K562 (cell line): ENCODE measurements around the gene EPHA2. TPM values are rescaled to one million over a fixed set of nuclear protein-coding genes. Genes with fewer than 3 reads are reported as not detected.

Source experiments
- DLX4 ChIP-seq: fragments of 250-450 bp; sonication (Bioruptor Pico); IDR thresholded peaks from 2 replicates; pipeline ENCODE4 v1.6.1; 2021; ENCODE audit warnings: mild to moderate bottlenecking
- SMAD4 ChIP-seq: fragments of 250-450 bp; sonication (Bioruptor Pico); conservative IDR thresholded peaks from 2 replicates; pipeline ENCODE4 v1.8.0; 2021; ENCODE audit warnings: inconsistent platforms, mild to moderate bottlenecking, moderate library complexity
- ZBED1 ChIP-seq: IDR thresholded peaks from 2 replicates; pipeline ENCODE4 v1.6.1; 2014
- polyA plus RNA-seq, 8 experiments: library from polyadenylated mRNA; depleted of rRNA in 4 of 8; stranded (reverse) in 5 of 8; unstranded in 3 of 8; fragments of >200 nt; fragmentation: Nextera tagmentation in 2 of 8; fragmentation: Illumina TruSeq in 1 of 8; extraction: Ambion mirVana in 2 of 8; extraction: Trizol in 1 of 8; gene quantifications; 2 replicates each; pipeline versions ENCODE4 v1.2.1 to v1.2.3, GENCODE V29; 2011 to 2014; ENCODE audit warnings: inconsistent platforms in 1 of 8, missing spikeins in 1 of 8
- total RNA-seq, 7 experiments: library from RNA; depleted of rRNA in 6 of 7; stranded (reverse); fragments of >200 nt in 6 of 7; fragmentation: Illumina TruSeq in 2 of 7; extraction: Trizol in 2 of 7; gene quantifications; 2 replicates each; pipeline versions ENCODE4 v1.2.1 to v1.2.3, GENCODE V29; 2011 to 2021; ENCODE audit warnings: low replicate concordance in 1 of 7
- TF ChIP-seq, protein P1 (sequence below): fragments of 200-600 bp; sonication (generic); IDR thresholded peaks from one replicate; pipeline ENCODE4 v1.6.1; 2012; ENCODE audit warnings: mild to moderate bottlenecking, low read depth, low read length, inconsistent platforms
- TF ChIP-seq, protein P2 (sequence below), 2 experiments: fragments of 450-650 bp in 1 of 2; IDR thresholded peaks; 2 replicates each; pipeline ENCODE4 v1.6.1; 2011 to 2017; ENCODE audit warnings: low read depth in 2 of 2, antibody characterized with exemption in 1 of 2, borderline replicate concordance in 1 of 2, low read length in 1 of 2, mild to moderate bottlenecking in 1 of 2, mixed read lengths in 1 of 2; ENCODE audit not compliant: control insufficient read depth in 1 of 2
- TF ChIP-seq, protein P3 (sequence below): fragments of 250-450 bp; sonication (Bioruptor Pico); IDR thresholded peaks from 2 replicates; pipeline ENCODE4 v1.4.0; 2020; ENCODE audit warnings: borderline replicate concordance
- TF ChIP-seq, protein P4 (sequence below): fragments of 200-400 bp; formaldehyde crosslinking; IDR thresholded peaks from 2 replicates; pipeline ENCODE4 v1.6.1; 2017; ENCODE audit warnings: mild to moderate bottlenecking, low read depth, low read length, moderate library complexity

The EPHA2 gene
- total and polyA plus RNA-seq, 9 of the 15 experiments (the other 6 are each of a cell fraction or from before 2014, with no cell fraction given), result 0.04 to 0.40 (median 0.07) TPM; not detected in 4

DNA sequence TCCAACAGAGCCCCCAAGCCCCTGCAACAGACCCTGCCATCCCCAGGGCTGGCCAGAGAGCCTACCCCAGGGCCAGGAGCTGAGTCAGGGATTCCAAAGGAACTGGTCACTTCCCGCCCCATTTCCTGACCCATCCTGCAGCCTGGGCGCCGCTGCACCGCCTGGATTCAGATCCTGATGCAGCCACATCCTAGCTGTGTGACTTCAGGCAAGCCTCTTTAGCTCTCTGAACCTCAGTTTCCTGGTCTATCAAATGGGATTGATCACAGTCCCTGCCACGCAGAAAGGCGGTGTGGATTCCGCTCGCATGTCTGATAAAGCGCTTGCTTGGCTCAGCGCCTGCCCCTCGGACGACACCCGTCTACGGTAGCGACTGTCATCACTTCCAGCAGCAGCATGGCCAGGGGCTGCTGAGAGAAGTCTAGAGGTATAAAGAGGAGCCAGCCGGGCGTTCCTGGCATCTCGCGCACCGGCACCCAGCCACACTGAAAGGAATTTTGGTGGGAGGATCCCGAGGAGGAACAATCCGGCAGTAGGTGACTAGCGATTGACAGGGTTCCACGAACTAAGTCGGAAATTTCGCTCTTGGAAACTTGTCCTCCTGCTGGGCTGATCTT, 10.1 kb downstream of the EPHA2 start (continued):
- TF ChIP-seq, protein P1, sequence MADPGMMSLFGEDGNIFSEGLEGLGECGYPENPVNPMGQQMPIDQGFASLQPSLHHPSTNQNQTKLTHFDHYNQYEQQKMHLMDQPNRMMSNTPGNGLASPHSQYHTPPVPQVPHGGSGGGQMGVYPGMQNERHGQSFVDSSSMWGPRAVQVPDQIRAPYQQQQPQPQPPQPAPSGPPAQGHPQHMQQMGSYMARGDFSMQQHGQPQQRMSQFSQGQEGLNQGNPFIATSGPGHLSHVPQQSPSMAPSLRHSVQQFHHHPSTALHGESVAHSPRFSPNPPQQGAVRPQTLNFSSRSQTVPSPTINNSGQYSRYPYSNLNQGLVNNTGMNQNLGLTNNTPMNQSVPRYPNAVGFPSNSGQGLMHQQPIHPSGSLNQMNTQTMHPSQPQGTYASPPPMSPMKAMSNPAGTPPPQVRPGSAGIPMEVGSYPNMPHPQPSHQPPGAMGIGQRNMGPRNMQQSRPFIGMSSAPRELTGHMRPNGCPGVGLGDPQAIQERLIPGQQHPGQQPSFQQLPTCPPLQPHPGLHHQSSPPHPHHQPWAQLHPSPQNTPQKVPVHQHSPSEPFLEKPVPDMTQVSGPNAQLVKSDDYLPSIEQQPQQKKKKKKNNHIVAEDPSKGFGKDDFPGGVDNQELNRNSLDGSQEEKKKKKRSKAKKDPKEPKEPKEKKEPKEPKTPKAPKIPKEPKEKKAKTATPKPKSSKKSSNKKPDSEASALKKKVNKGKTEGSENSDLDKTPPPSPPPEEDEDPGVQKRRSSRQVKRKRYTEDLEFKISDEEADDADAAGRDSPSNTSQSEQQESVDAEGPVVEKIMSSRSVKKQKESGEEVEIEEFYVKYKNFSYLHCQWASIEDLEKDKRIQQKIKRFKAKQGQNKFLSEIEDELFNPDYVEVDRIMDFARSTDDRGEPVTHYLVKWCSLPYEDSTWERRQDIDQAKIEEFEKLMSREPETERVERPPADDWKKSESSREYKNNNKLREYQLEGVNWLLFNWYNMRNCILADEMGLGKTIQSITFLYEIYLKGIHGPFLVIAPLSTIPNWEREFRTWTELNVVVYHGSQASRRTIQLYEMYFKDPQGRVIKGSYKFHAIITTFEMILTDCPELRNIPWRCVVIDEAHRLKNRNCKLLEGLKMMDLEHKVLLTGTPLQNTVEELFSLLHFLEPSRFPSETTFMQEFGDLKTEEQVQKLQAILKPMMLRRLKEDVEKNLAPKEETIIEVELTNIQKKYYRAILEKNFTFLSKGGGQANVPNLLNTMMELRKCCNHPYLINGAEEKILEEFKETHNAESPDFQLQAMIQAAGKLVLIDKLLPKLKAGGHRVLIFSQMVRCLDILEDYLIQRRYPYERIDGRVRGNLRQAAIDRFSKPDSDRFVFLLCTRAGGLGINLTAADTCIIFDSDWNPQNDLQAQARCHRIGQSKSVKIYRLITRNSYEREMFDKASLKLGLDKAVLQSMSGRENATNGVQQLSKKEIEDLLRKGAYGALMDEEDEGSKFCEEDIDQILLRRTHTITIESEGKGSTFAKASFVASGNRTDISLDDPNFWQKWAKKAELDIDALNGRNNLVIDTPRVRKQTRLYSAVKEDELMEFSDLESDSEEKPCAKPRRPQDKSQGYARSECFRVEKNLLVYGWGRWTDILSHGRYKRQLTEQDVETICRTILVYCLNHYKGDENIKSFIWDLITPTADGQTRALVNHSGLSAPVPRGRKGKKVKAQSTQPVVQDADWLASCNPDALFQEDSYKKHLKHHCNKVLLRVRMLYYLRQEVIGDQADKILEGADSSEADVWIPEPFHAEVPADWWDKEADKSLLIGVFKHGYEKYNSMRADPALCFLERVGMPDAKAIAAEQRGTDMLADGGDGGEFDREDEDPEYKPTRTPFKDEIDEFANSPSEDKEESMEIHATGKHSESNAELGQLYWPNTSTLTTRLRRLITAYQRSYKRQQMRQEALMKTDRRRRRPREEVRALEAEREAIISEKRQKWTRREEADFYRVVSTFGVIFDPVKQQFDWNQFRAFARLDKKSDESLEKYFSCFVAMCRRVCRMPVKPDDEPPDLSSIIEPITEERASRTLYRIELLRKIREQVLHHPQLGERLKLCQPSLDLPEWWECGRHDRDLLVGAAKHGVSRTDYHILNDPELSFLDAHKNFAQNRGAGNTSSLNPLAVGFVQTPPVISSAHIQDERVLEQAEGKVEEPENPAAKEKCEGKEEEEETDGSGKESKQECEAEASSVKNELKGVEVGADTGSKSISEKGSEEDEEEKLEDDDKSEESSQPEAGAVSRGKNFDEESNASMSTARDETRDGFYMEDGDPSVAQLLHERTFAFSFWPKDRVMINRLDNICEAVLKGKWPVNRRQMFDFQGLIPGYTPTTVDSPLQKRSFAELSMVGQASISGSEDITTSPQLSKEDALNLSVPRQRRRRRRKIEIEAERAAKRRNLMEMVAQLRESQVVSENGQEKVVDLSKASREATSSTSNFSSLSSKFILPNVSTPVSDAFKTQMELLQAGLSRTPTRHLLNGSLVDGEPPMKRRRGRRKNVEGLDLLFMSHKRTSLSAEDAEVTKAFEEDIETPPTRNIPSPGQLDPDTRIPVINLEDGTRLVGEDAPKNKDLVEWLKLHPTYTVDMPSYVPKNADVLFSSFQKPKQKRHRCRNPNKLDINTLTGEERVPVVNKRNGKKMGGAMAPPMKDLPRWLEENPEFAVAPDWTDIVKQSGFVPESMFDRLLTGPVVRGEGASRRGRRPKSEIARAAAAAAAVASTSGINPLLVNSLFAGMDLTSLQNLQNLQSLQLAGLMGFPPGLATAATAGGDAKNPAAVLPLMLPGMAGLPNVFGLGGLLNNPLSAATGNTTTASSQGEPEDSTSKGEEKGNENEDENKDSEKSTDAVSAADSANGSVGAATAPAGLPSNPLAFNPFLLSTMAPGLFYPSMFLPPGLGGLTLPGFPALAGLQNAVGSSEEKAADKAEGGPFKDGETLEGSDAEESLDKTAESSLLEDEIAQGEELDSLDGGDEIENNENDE, result no peak
- TF ChIP-seq ZBED1 (no peak), DLX4 (CRISPR knock-in tag) (no peak), SMAD4 (CRISPR knock-in tag) (no peak)
- TF ChIP-seq, protein P2, sequence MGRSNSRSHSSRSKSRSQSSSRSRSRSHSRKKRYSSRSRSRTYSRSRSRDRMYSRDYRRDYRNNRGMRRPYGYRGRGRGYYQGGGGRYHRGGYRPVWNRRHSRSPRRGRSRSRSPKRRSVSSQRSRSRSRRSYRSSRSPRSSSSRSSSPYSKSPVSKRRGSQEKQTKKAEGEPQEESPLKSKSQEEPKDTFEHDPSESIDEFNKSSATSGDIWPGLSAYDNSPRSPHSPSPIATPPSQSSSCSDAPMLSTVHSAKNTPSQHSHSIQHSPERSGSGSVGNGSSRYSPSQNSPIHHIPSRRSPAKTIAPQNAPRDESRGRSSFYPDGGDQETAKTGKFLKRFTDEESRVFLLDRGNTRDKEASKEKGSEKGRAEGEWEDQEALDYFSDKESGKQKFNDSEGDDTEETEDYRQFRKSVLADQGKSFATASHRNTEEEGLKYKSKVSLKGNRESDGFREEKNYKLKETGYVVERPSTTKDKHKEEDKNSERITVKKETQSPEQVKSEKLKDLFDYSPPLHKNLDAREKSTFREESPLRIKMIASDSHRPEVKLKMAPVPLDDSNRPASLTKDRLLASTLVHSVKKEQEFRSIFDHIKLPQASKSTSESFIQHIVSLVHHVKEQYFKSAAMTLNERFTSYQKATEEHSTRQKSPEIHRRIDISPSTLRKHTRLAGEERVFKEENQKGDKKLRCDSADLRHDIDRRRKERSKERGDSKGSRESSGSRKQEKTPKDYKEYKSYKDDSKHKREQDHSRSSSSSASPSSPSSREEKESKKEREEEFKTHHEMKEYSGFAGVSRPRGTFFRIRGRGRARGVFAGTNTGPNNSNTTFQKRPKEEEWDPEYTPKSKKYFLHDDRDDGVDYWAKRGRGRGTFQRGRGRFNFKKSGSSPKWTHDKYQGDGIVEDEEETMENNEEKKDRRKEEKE (IDR thresholded peaks at IDR 0.05; ENCODE audit: borderline replicate concordance in 1 of 2, control insufficient read depth in 1 of 2, low read depth in 2 of 2, low read length in 1 of 2), result no peak
- TF ChIP-seq, protein P3, sequence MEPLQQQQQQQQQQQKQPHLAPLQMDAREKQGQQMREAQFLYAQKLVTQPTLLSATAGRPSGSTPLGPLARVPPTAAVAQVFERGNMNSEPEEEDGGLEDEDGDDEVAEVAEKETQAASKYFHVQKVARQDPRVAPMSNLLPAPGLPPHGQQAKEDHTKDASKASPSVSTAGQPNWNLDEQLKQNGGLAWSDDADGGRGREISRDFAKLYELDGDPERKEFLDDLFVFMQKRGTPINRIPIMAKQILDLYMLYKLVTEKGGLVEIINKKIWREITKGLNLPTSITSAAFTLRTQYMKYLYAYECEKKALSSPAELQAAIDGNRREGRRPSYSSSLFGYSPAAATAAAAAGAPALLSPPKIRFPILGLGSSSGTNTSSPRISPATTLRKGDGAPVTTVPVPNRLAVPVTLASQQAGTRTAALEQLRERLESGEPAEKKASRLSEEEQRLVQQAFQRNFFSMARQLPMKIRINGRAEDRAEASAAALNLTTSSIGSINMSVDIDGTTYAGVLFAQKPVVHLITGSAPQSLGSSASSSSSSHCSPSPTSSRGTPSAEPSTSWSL, result no peak
- TF ChIP-seq, protein P4, sequence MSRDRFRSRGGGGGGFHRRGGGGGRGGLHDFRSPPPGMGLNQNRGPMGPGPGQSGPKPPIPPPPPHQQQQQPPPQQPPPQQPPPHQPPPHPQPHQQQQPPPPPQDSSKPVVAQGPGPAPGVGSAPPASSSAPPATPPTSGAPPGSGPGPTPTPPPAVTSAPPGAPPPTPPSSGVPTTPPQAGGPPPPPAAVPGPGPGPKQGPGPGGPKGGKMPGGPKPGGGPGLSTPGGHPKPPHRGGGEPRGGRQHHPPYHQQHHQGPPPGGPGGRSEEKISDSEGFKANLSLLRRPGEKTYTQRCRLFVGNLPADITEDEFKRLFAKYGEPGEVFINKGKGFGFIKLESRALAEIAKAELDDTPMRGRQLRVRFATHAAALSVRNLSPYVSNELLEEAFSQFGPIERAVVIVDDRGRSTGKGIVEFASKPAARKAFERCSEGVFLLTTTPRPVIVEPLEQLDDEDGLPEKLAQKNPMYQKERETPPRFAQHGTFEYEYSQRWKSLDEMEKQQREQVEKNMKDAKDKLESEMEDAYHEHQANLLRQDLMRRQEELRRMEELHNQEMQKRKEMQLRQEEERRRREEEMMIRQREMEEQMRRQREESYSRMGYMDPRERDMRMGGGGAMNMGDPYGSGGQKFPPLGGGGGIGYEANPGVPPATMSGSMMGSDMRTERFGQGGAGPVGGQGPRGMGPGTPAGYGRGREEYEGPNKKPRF, result no peak
